Lower lobe of right lung (tissue), 2 donors: ENCODE results near the gene HSD17B2. TPM values are rescaled to one million over a fixed set of nuclear protein-coding genes. Genes with fewer than 3 reads are reported as not detected.

ENCODE experiments used
- ATAC-seq, 2 donors: fragments of 200-7000 bp; cut with Tn5 transposase; one replicate each; pipeline ENCODE4 v1.9.1; 2020 to 2022; ENCODE audit warnings: mild to moderate bottlenecking in 2 of 2, moderate library complexity in 2 of 2
- DNase-seq: peaks from one replicate; pipeline ENCODE4 v3.0.0-alpha.2; 2020
- H3K27ac ChIP-seq: fragments of 200-600 bp; one replicate; pipeline ENCODE4 v1.8.0; 2022
- H3K27me3 ChIP-seq: fragments of 200-600 bp; one replicate; pipeline ENCODE4 v1.8.0; 2022; ENCODE audit warnings: low read depth
- H3K36me3 ChIP-seq: fragments of 200-600 bp; one replicate; pipeline ENCODE4 v1.8.0; 2022; ENCODE audit warnings: mild to moderate bottlenecking
- H3K4me1 ChIP-seq: fragments of 200-600 bp; one replicate; pipeline ENCODE4 v1.8.0; 2022
- H3K4me3 ChIP-seq: fragments of 200-600 bp; one replicate; pipeline ENCODE4 v1.8.0; 2022; ENCODE audit warnings: mild to moderate bottlenecking
- H3K9me3 ChIP-seq: fragments of 200-600 bp; one replicate; pipeline ENCODE4 v1.8.0; 2022
- CTCF ChIP-seq: fragments of 200-600 bp; IDR thresholded peaks from one replicate; pipeline ENCODE4 v1.8.0; 2022; ENCODE audit warnings: antibody characterized with exemption, mild to moderate bottlenecking
- intact Hi-C: fragments of 100-400 bp; cut with DNase I; formaldehyde crosslinking; loops from one replicate; pipeline ENCODE4 v1.11.0; 2022
- total RNA-seq: library from RNA; stranded (reverse); fragmentation: NEBNext Ultra II Directional; extraction: Animal tissue kit (Norgen Biotek cat#: 25700); gene quantifications from one replicate; pipeline ENCODE4 v1.2.1, GENCODE V29; 2021
- donor health status: DM: no; HTN: yes; CAD: no; lungs with severe emphysema.

Gene HSD17B2
- total RNA-seq, 1 donor from 2014 or later, result 2.9 TPM

GRCh38 chr16:82146556-82146955 lies 111.5 kb downstream of the HSD17B2 start:
- intact Hi-C loops, result no loop called here
- ATAC-seq, result no peak

GRCh38 chr16:82146957-82147356 lies 111.9 kb downstream of the HSD17B2 start:
- Histone ChIP-seq H3K9me3 (no peaks in the 10 kb centered on the region), H3K27me3 (no peaks in the 10 kb centered on the region), H3K4me1 (no peaks in the 10 kb centered on the region), H3K4me3 (no peak overlapping the region), H3K27ac (no peak overlapping the region), H3K36me3 (peaks cover 33% of the 10 kb centered on the region)
- intact Hi-C loops, result no loop called here
- no peak for TF ChIP-seq CTCF
- DNase-seq (no peak), ATAC-seq (no peak)

More at GRCh38 chr16:82146556-82146955, 111.5 kb downstream of the HSD17B2 start:
- no peak for DNase-seq
- Histone ChIP-seq H3K27me3 (no peaks in the 10 kb centered on the region), H3K4me3 (no peak overlapping the region), H3K4me1 (no peaks in the 10 kb centered on the region), H3K36me3 (peaks cover 33% of the 10 kb centered on the region), H3K9me3 (no peaks in the 10 kb centered on the region), H3K27ac (no peak overlapping the region)
- no peak for TF ChIP-seq CTCF

DNA sequence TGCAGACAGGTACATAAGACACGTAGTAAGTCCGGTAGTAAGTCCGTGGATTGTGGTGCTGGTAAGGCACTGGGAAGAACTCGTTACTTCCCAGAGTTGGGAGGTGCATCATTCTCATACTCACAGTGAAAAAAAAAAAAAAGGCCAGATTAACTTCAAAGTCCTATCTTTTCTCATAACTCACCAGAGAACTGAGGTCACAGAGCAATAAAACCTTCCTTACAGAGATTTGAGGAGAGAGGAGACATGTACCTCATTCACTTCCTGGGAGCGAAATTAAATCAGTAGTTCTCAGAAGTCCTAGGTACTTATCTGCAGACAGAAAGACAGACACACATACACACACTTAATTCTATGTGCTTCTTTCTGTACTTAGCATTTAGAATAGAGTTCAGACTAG lies 112.5 kb downstream of the HSD17B2 start:
- H3K27ac ChIP-seq, result no peak overlapping the region
- H3K36me3 ChIP-seq, result peaks cover 33% of the 10 kb centered on the region
- H3K9me3 ChIP-seq, result no peaks in the 10 kb centered on the region
- intact Hi-C loops, result no loop called here
- H3K4me1 ChIP-seq, result no peaks in the 10 kb centered on the region
- DNase-seq, result no peak
- H3K27me3 ChIP-seq, result no peaks in the 10 kb centered on the region
- no peak for TF ChIP-seq CTCF
- H3K4me3 ChIP-seq, result no peak overlapping the region
- no peak for ATAC-seq

Other genes starting within 250 kb of the HSD17B2 start
- 8.4 TPM for gene SDR42E1, start 23.8 kb upstream of the HSD17B2 start, total RNA-seq
- 24.3 TPM for gene MPHOSPH6, start 135.0 kb downstream of the HSD17B2 start, total RNA-seq